T-cell (primary cell): ENCODE data around the gene ST8SIA1. TPM values are rescaled to one million over a fixed set of nuclear protein-coding genes. Genes with fewer than 3 reads are reported as not detected.

Experiments
- ATAC-seq, 4 experiments: fragments of 200-7000 bp in 3 of 4; fragments of 150-1000 bp in 1 of 4; cut with Tn5 transposase; replicated peaks in 1 of 4; 1 replicate in 3 of 4; 2 replicates in 1 of 4; pipeline ENCODE4 v1.10.0; 2021; ENCODE audit warnings: moderate library complexity in 3 of 4, mild to moderate bottlenecking in 2 of 4, moderate number of reproducible peaks in 1 of 4
- CTCF ChIA-PET, 2 donors: fragments of 300-600 bp; sonication (Branson Sonifier 250); formaldehyde crosslinking; loops; one replicate each; lab custom pipeline; 2022; ENCODE audit warnings: antibody characterized with exemption in 2 of 2; lab: Charles Lee
- POLR2A ChIA-PET, 2 donors: fragments of 300-600 bp; sonication (Branson Sonifier 250); formaldehyde crosslinking; loops; one replicate each; lab custom pipeline; 2022; ENCODE audit warnings: antibody characterized with exemption in 2 of 2; lab: Charles Lee
- DNase-seq, 35 experiments: peaks; one replicate each; pipeline versions ENCODE4 v3.0.0 to v3.0.0-alpha.2; 2013 to 2023
- H3K27ac ChIP-seq: one replicate; pipeline ENCODE4 v1.5.1; 2013; ENCODE audit warnings: low read length
- H3K27me3 ChIP-seq, 2 experiments: replicated peaks in 1 of 2; 1 replicate in 1 of 2; 2 replicates in 1 of 2; pipeline versions ENCODE4 v1.6.1 to v1.7.0; 2013; ENCODE audit warnings: low read length in 1 of 2, mixed read lengths in 1 of 2; ENCODE audit not compliant: control insufficient read depth in 2 of 2, insufficient read depth in 2 of 2; ENCODE audit errors: extremely low read depth in 1 of 2
- H3K36me3 ChIP-seq, 2 donors: 1 replicate in 1 of 2; 2 replicates in 1 of 2; pipeline versions ENCODE4 v1.6.1 to v1.7.0; 2013; ENCODE audit warnings: low read length in 1 of 2; ENCODE audit not compliant: control insufficient read depth in 2 of 2, insufficient read depth in 1 of 2; ENCODE audit errors: extremely low read depth in 1 of 2
- H3K4me1 ChIP-seq, 2 experiments: 1 replicate in 1 of 2; 2 replicates in 1 of 2; pipeline versions ENCODE4 v1.6.1 to v1.7.0; 2013; ENCODE audit warnings: low read length in 2 of 2, mixed read lengths in 1 of 2; ENCODE audit not compliant: insufficient read depth in 2 of 2, control insufficient read depth in 1 of 2; ENCODE audit errors: extremely low read depth in 1 of 2
- H3K4me3 ChIP-seq, 2 donors: 1 replicate in 1 of 2; 2 replicates in 1 of 2; pipeline versions ENCODE4 v1.5.1 to v1.7.0; 2013; ENCODE audit warnings: mild to moderate bottlenecking in 2 of 2, low read length in 1 of 2, moderate library complexity in 1 of 2; ENCODE audit not compliant: control insufficient read depth in 1 of 2; ENCODE audit errors: extremely low read depth in 1 of 2
- H3K9me3 ChIP-seq: 2 replicates; pipeline ENCODE4 v1.7.0; 2013
- H3K27ac Mint-ChIP-seq, 2 donors: one replicate each; pipeline ENCODE4 v1.8.0; 2020 to 2021; ENCODE audit warnings: mild to moderate bottlenecking in 2 of 2, mixed read lengths in 2 of 2
- H3K27me3 Mint-ChIP-seq, 2 donors: one replicate each; pipeline ENCODE4 v1.8.0; 2021 to 2022; ENCODE audit warnings: mixed read lengths in 2 of 2
- H3K36me3 Mint-ChIP-seq: one replicate; pipeline ENCODE4 v1.8.0; 2021; ENCODE audit warnings: mixed read lengths
- H3K4me1 Mint-ChIP-seq, 3 donors: one replicate each; pipeline ENCODE4 v1.8.0; 2020 to 2022; ENCODE audit warnings: mixed read lengths in 3 of 3, mild to moderate bottlenecking in 1 of 3
- H3K4me3 Mint-ChIP-seq, 3 donors: one replicate each; pipeline ENCODE4 v1.8.0; 2020 to 2022; ENCODE audit warnings: mild to moderate bottlenecking in 3 of 3, mixed read lengths in 3 of 3, moderate library complexity in 3 of 3
- H3K9me3 Mint-ChIP-seq, 3 donors: one replicate each; pipeline ENCODE4 v1.8.0; 2020 to 2022; ENCODE audit warnings: mixed read lengths in 3 of 3
- WGBS: methylation state at CpG from one replicate; pipeline ENCODE4 v1.1.5; 2013; ENCODE audit warnings: missing lambda C conversion rate; ENCODE audit not compliant: insufficient coverage; 5-methylcytosine and 5-hydroxymethylcytosine counted together
- total RNA-seq, 35 experiments: library from RNA in 6 of 35; stranded (reverse) in 6 of 35; fragments of 120-200 nt in 1 of 35; gene quantifications; one replicate each; pipeline versions ENCODE4 v1.2.1 to v1.2.4 and lab custom pipeline; 2013 to 2026

The ST8SIA1 gene
- total RNA-seq, 5 donors from 2014 or later (not counting 1 experiment from before 2014, with no cell fraction given): 10.8 to 19.8 (median 15.2) TPM

DNA sequence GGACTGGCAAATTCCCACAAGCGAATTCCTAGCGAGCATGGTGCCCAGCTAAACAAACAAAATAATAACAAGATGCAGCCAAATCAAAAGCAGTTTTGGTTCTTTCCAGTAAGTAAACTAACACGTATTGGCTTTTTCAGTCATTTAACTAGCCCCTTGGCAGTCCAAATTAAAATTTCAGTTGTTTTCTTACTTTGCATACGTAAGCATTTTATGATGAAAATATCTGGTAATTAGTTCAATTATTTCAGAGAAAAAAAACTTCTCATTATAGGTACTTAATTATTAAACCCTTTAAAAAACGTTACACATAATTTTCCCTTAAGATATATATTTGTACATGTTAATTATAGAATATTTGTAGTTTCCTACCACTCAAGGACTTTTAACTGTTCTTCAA lies 70.1 kb downstream of the ST8SIA1 start:
- Mint-ChIP-seq H3K4me3 (no peak overlapping the region), H3K36me3 (peaks cover 4% of the 10 kb centered on the region), H3K27ac (no peak overlapping the region), H3K4me1 (peaks cover 4 to 16% (median 13%) of the 10 kb centered on the region in 3 donors), H3K27me3 (peaks cover 0 to 6% of the 10 kb centered on the region in 2 donors), H3K9me3 (peaks cover 0 to 3% (median 0%) of the 10 kb centered on the region in 3 donors)
- POLR2A ChIA-PET: no interaction called here
- Histone ChIP-seq H3K4me3 (no peak overlapping the region), H3K27me3 (peaks cover 0 to 2% of the 10 kb centered on the region in 2 experiments), H3K27ac (no peak overlapping the region), H3K36me3 (no peaks in the 10 kb centered on the region), H3K9me3 (no peaks in the 10 kb centered on the region), H3K4me1 (no peaks in the 10 kb centered on the region)
- no peak for DNase-seq
- no peak for ATAC-seq
- WGBS: 96% methylated on average over 3 of the region's 5 CpGs
- CTCF ChIA-PET: no interaction called here

DNA sequence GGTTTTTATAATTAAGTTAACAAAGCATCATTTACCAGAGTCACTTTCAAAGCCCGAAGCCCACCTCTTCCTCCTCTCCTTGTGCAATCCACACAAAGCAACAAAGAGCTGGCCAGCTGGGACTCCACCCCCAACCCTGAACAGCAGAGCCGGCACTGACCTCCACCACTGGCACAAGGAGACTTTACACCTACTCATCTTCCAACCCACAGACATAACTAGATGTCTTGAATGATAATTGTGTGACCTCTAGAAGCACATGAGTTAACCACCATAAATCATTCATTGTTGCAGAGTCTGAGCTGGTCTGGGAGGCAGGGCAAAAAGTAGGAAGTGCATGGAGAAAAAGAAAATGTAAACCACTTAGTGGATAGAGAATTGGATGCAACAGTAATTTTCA lies 72.2 kb downstream of the ST8SIA1 start:
- H3K9me3 ChIP-seq: no peaks in the 10 kb centered on the region
- H3K4me1 Mint-ChIP-seq: peaks cover 0 to 7% (median 6%) of the 10 kb centered on the region in 3 donors
- peaks cover 0 to 2% of the 10 kb centered on the region in 2 experiments for H3K27me3 ChIP-seq
- H3K4me1 ChIP-seq: no peaks in the 10 kb centered on the region
- H3K4me3 ChIP-seq: no peak overlapping the region
- CTCF ChIA-PET: no interaction called here
- no peaks in the 10 kb centered on the region for H3K9me3 Mint-ChIP-seq
- POLR2A ChIA-PET: no interaction called here
- no peak overlapping the region for H3K27ac Mint-ChIP-seq
- H3K4me3 Mint-ChIP-seq: no peak overlapping the region
- H3K36me3 Mint-ChIP-seq: no peaks in the 10 kb centered on the region
- no peak overlapping the region for H3K27ac ChIP-seq
- WGBS: 20% methylated on average over 1 of the region's 2 CpGs
- no peaks in the 10 kb centered on the region for H3K36me3 ChIP-seq
- H3K27me3 Mint-ChIP-seq: peaks cover 0 to 3% of the 10 kb centered on the region in 2 donors
- no peak for ATAC-seq
- DNase-seq: no peak

DNA sequence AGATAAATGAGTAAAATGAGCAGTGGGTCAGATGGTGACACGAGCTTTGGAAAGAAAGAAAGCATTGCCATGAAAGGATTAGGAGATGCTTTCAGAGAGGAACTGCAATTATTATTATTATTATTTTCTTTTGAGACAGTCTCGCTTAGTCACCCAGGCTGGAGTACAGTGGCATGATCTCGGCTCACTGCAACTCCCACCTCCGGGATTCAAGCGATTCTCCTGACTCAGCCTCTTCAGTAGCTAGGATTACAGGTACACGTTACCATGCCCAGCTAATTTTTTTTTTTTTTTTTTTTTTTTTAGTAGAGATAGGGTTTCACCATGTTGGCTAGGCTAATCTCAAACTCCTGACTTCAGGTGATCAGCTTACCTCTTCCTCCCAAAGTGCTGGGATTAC lies 77.4 kb downstream of the ST8SIA1 start:
- Histone ChIP-seq H3K4me3 (no peak overlapping the region), H3K36me3 (no peaks in the 10 kb centered on the region), H3K4me1 (no peaks in the 10 kb centered on the region), H3K9me3 (no peaks in the 10 kb centered on the region), H3K27ac (no peak overlapping the region), H3K27me3 (peaks cover 0 to 2% of the 10 kb centered on the region in 2 experiments)
- DNase-seq: no peak
- H3K4me3 Mint-ChIP-seq: no peak overlapping the region
- no peak overlapping the region for H3K27ac Mint-ChIP-seq
- H3K9me3 Mint-ChIP-seq: no peaks in the 10 kb centered on the region
- no peaks in the 10 kb centered on the region for H3K36me3 Mint-ChIP-seq
- H3K4me1 Mint-ChIP-seq: no peaks in the 10 kb centered on the region
- no CpG with 5 or more reads among the region's 6 CpGs for WGBS
- POLR2A ChIA-PET: interaction anchor here (0.6 kb wide), 2 partner anchors 17 to 810 kb away, joined by 7 read pairs; no protein-coding TSS in a partner anchor
- H3K27me3 Mint-ChIP-seq: no peaks in the 10 kb centered on the region
- CTCF ChIA-PET: no interaction called here
- ATAC-seq: no peak

DNA sequence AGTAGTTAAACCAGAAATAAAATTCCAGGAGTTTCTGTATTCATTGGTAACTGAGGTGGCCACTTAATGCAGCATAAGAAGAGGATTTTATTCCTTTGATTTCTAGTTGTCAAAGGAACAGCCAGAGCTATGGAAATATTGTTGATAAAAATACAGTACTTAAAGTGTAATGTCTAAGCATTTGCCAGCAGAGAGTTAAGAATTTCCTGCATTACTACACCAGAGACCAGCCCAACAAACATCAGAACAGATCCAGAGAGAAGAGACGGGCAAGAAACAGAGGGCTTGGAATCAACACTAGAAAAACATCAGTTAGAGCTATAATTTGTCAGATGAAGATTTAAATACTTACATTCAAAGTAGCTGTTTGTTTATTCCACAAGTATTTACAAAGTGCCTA lies 77.9 kb downstream of the ST8SIA1 start:
- Histone ChIP-seq H3K4me1 (no peaks in the 10 kb centered on the region), H3K4me3 (no peak overlapping the region), H3K27ac (no peak overlapping the region), H3K9me3 (no peaks in the 10 kb centered on the region), H3K36me3 (no peaks in the 10 kb centered on the region), H3K27me3 (peaks cover 0 to under 1% of the 10 kb centered on the region in 2 experiments)
- Mint-ChIP-seq H3K4me1 (peaks cover 0 to under 1% (median 0%) of the 10 kb centered on the region in 3 donors), H3K36me3 (no peaks in the 10 kb centered on the region), H3K27ac (no peak overlapping the region), H3K27me3 (no peaks in the 10 kb centered on the region), H3K9me3 (no peaks in the 10 kb centered on the region), H3K4me3 (no peak overlapping the region)
- no peak for DNase-seq
- ChIA-PET CTCF (no interaction called here), POLR2A (interaction anchor here (0.6 kb wide), 2 partner anchors 16 to 811 kb away, joined by 7 read pairs; no protein-coding TSS in a partner anchor)
- no peak for ATAC-seq
- WGBS: no CpG with 5 or more reads among the region's 1 CpG

DNA sequence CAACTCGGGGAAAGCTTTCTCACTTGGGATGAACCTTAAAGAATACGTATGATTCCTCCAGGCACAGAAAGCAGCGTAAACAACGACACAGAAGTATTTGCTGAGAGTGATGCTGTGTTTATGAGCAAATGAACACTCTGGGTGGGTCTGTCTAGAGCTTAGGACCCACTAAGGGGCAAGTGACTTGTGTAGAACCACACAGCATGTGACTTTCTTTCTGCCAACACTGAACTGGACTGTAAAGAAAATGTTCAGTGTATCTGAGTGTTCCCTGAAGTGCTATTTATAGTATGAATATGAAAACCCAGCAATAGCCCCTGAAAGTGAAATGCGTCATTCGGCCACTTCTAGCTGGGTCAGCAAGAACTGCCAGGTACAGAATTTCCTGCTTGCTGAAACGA lies 78.5 kb downstream of the ST8SIA1 start:
- Mint-ChIP-seq H3K36me3 (no peaks in the 10 kb centered on the region), H3K9me3 (no peaks in the 10 kb centered on the region), H3K27me3 (no peaks in the 10 kb centered on the region), H3K27ac (no peak overlapping the region), H3K4me1 (peaks cover 2 to 5% (median 2%) of the 10 kb centered on the region in 3 donors), H3K4me3 (no peak overlapping the region)
- no peak for ATAC-seq
- 92% methylated on average over 3 of the region's 7 CpGs for WGBS
- Histone ChIP-seq H3K4me1 (no peaks in the 10 kb centered on the region), H3K9me3 (no peaks in the 10 kb centered on the region), H3K4me3 (no peak overlapping the region), H3K27ac (no peak overlapping the region), H3K36me3 (no peaks in the 10 kb centered on the region), H3K27me3 (no peaks in the 10 kb centered on the region)
- CTCF ChIA-PET: interaction anchor here in 1 of 2 donors (0.6 kb wide), 1 partner anchor 560 kb away, joined by 3 read pairs; no protein-coding TSS in a partner anchor
- POLR2A ChIA-PET: no interaction called here
- DNase-seq: no peak

DNA sequence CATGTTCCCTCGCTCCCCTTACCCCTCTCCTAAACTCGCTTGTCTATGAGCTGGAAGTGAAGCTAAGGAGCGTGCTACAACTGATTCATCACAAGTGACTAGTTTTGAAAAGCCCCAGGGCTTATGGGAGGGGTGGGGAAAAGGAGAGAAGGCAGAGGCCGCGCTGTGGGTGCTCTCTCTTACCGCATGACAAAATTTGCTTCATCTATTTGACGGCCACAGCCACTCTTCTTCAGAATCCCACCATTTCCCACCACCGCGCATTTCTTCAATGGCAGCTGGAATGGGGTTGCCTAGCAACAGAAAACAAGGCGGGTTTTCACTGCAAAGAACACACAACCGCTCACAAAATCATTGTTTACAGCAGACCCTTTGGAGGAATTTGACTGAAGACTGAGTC lies 79.4 kb downstream of the ST8SIA1 start:
- 94% methylated on average over 3 of the region's 11 CpGs for WGBS
- no peak overlapping the region for H3K27ac Mint-ChIP-seq
- no peaks in the 10 kb centered on the region for H3K36me3 Mint-ChIP-seq
- Histone ChIP-seq H3K27ac (no peak overlapping the region), H3K4me3 (no peak overlapping the region), H3K36me3 (no peaks in the 10 kb centered on the region), H3K4me1 (no peaks in the 10 kb centered on the region), H3K27me3 (no peaks in the 10 kb centered on the region), H3K9me3 (no peaks in the 10 kb centered on the region)
- no peaks in the 10 kb centered on the region for H3K27me3 Mint-ChIP-seq
- DNase-seq: no peak
- H3K4me1 Mint-ChIP-seq: peaks cover 5 to 9% (median 5%) of the 10 kb centered on the region in 3 donors
- no peaks in the 10 kb centered on the region for H3K9me3 Mint-ChIP-seq
- CTCF ChIA-PET: no interaction called here
- H3K4me3 Mint-ChIP-seq: no peak overlapping the region
- no peak for ATAC-seq
- POLR2A ChIA-PET: no interaction called here

DNA sequence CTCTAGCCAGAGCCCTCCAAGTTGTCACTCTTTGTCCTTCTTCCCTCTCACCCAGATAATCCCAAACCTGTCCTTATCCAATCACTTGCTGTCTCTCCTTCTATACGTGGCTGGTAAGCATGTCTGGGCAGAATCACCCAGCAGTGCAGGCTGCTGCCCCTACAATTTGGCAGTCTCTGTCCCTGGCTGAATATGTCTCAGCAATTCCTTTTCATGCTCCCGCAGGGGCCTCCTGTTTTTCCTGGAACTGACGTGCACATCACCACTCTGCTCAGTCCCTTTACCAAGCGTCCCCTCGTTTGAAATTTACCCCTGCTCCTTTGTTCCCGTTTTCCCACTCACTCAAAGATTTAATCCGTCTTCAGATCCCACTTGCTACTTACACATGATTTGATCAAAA lies 80.0 kb downstream of the ST8SIA1 start:
- CTCF ChIA-PET: no interaction called here
- H3K36me3 Mint-ChIP-seq: no peaks in the 10 kb centered on the region
- no peak overlapping the region for H3K27ac Mint-ChIP-seq
- H3K4me3 Mint-ChIP-seq: no peak overlapping the region
- H3K27me3 Mint-ChIP-seq: peaks cover 0 to 1% of the 10 kb centered on the region in 2 donors
- DNase-seq (no peak), ATAC-seq (no peak)
- Histone ChIP-seq H3K9me3 (no peaks in the 10 kb centered on the region), H3K36me3 (no peaks in the 10 kb centered on the region), H3K4me1 (no peaks in the 10 kb centered on the region), H3K4me3 (no peak overlapping the region), H3K27me3 (no peaks in the 10 kb centered on the region), H3K27ac (no peak overlapping the region)
- POLR2A ChIA-PET: no interaction called here
- peaks cover 5 to 9% (median 5%) of the 10 kb centered on the region in 3 donors for H3K4me1 Mint-ChIP-seq
- no peaks in the 10 kb centered on the region for H3K9me3 Mint-ChIP-seq
- WGBS: 94% methylated on average over 2 of the region's 7 CpGs
